K562 (cell line): ENCODE data around the gene SEBOX. TPM values are rescaled to one million over a fixed set of nuclear protein-coding genes. Genes with fewer than 3 reads are reported as not detected.

Experiments
- BCL6 ChIP-seq: fragments of 250-450 bp; sonication (Bioruptor Pico); IDR thresholded peaks from 2 replicates; pipeline ENCODE4 v1.4.0; 2020
- BCOR ChIP-seq: fragments of 450-650 bp; IDR thresholded peaks from 2 replicates; pipeline ENCODE4 v1.6.1; 2016
- BRF2 ChIP-seq: IDR thresholded peaks from 3 replicates; pipeline ENCODE4 v1.6.1; 2011; ENCODE audit warnings: borderline replicate concordance, mild to moderate bottlenecking; ENCODE audit not compliant: insufficient read length, insufficient read depth
- CHD7 ChIP-seq: fragments of 200-600 bp; sonication (generic); IDR thresholded peaks from one replicate; pipeline ENCODE4 v1.6.1; 2012; ENCODE audit warnings: mild to moderate bottlenecking, low read depth, low read length, inconsistent platforms
- HNRNPLL ChIP-seq: fragments of 200-400 bp; formaldehyde crosslinking; IDR thresholded peaks from 2 replicates; pipeline ENCODE4 v1.6.1; 2017; ENCODE audit warnings: low read length, low read depth, mild to moderate bottlenecking; ENCODE audit not compliant: poor library complexity, severe bottlenecking
- JUNB ChIP-seq: fragments of 450-650 bp; formaldehyde crosslinking; conservative IDR thresholded peaks from 2 replicates; pipeline ENCODE4 v1.4.0; 2020; ENCODE audit warnings: mild to moderate bottlenecking
- KLF1 ChIP-seq: fragments of 450-650 bp; IDR thresholded peaks from 2 replicates; pipeline ENCODE4 v1.6.1; 2016; ENCODE audit warnings: missing genetic modification characterization, missing compliant biosample characterization
- MLLT1 ChIP-seq, 2 experiments: fragments of 450-650 bp; IDR thresholded peaks; 2 replicates each; pipeline ENCODE4 v1.6.1; 2016
- SNRNP70 ChIP-seq: fragments of 200-400 bp; formaldehyde crosslinking; optimal IDR thresholded peaks from 2 replicates; pipeline ENCODE3; 2017; ENCODE audit warnings: low read depth, low read length
- TAL1 ChIP-seq: fragments of 450-650 bp; IDR thresholded peaks from 2 replicates; pipeline ENCODE4 v1.6.1; 2016; ENCODE audit warnings: mild to moderate bottlenecking
- TEAD4 ChIP-seq, 2 experiments: sonication (generic) in 1 of 2; formaldehyde crosslinking in 1 of 2; IDR thresholded peaks; 2 replicates each; pipeline versions ENCODE4 v1.6.1 to v1.8.0; 2012 to 2022; ENCODE audit warnings: borderline replicate concordance in 1 of 2, inconsistent platforms in 1 of 2, low read length in 1 of 2, mild to moderate bottlenecking in 1 of 2, missing genetic modification reagents in 1 of 2
- ZFP30 ChIP-seq: fragments of 250-450 bp; sonication (Bioruptor Pico); IDR thresholded peaks from 2 replicates; pipeline ENCODE4 v1.8.0; 2022; ENCODE audit warnings: moderate library complexity, mild to moderate bottlenecking, inconsistent platforms, borderline replicate concordance
- ZKSCAN1 ChIP-seq: fragments of 150-350 bp; IDR thresholded peaks from 2 replicates; pipeline ENCODE4 v1.6.1; 2016; ENCODE audit warnings: low read depth, low read length
- ZNF133 ChIP-seq: fragments of 250-450 bp; sonication (Bioruptor Pico); IDR thresholded peaks from 2 replicates; pipeline ENCODE4 v1.4.0; 2020; ENCODE audit warnings: mild to moderate bottlenecking
- ZSCAN29 ChIP-seq: fragments of 450-650 bp; IDR thresholded peaks from 2 replicates; pipeline ENCODE4 v1.6.1; 2017
- polyA plus RNA-seq, 8 experiments: library from polyadenylated mRNA; depleted of rRNA in 4 of 8; stranded (reverse) in 5 of 8; unstranded in 3 of 8; fragments of >200 nt; fragmentation: Nextera tagmentation in 2 of 8; fragmentation: Illumina TruSeq in 1 of 8; extraction: Ambion mirVana in 2 of 8; extraction: Trizol in 1 of 8; gene quantifications; 2 replicates each; pipeline versions ENCODE4 v1.2.1 to v1.2.3, GENCODE V29; 2011 to 2014; ENCODE audit warnings: inconsistent platforms in 1 of 8, missing spikeins in 1 of 8
- total RNA-seq, 7 experiments: library from RNA; depleted of rRNA in 6 of 7; stranded (reverse); fragments of >200 nt in 6 of 7; fragmentation: Illumina TruSeq in 2 of 7; extraction: Trizol in 2 of 7; gene quantifications; 2 replicates each; pipeline versions ENCODE4 v1.2.1 to v1.2.3, GENCODE V29; 2011 to 2021; ENCODE audit warnings: low replicate concordance in 1 of 7

Gene SEBOX
- total and polyA plus RNA-seq, 9 of the 15 experiments (the other 6 are each of a cell fraction or from before 2014, with no cell fraction given): not detected

- TF ChIP-seq CHD7 (no peak), ZSCAN29 (no peak), KLF1 (tag) (no peak), SNRNP70 (no peak), TEAD4 (IDR thresholded peaks at IDR 0.05; ENCODE audit: low read length) (peak; percentile 63), TEAD4 (CRISPR knock-in tag; IDR thresholded peaks at IDR 0.05; ENCODE audit: borderline replicate concordance) (no peak), TAL1 (peak; percentile 41; the same call in 1 of the 2 replicates), ZFP30 (CRISPR knock-in tag) (no peak), JUNB (CRISPR knock-in tag) (no peak), BCL6 (CRISPR knock-in tag) (no peak), MLLT1 (IDR thresholded peaks at IDR 0.05) (no peak), BRF2 (no peak), ZNF133 (CRISPR knock-in tag) (no peak), HNRNPLL (no peak), BCOR (no peak), ZKSCAN1 (no peak)
Observed at GRCh38 chr17:28394337-28395116, 29.5 kb upstream of the SEBOX start (continued).
